CD4-positive, alpha-beta T cell treated with Interleukin-4 for 1 hour (primary cell): ENCODE measurements around the gene ATXN3.
"Not testable (repeated sequence)": the region's sequence is repeated elsewhere in the genome, so short reads cannot be mapped to it uniquely, and the experiment has no call there.

Source experiments
- DNase-seq, 2 donors: peaks; one replicate each; pipeline ENCODE4 v3.0.0-alpha.2; 2020 to 2022

Gene ATXN3

DNA sequence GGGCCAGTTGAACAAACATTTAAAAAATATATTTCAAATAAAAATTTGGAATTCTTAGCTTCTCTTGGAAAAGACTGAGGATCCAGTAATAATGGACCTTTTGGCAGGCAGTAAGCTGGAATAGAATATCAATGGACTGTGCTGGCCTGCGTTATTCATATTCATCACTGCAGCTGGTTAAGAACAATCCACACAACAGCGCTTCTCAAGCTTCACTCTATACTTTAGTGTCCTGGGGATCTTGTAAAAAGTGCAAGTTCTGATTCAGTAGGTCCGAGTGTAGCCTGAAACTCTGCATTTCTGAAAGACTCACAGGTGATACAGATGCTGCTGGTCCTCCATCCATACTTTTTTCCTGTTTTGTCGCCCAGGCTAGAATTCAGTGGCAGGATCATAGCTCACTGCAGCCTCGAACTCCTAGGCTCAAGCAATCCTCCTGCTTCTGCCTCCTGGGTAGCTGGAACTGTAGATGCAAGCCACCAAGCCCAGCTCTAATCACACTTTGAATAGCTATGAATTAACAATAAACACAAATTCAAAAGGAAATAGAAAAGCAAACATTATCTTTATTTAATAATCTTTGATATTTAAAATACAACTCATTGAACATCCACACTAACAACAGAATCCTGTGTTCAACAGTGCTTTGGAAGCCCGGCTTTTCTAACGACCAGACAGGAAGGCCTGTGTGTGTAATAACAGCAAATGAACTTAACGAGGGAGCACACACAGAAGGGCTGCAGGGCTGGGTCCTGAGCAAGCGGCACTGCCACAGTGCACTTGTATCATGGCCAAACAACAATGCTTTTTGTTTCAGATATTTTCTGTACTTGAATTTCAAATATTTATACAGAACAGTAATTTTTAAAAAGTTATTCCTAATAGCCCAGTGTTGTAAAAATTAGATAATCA is 48.1 kb downstream of the ATXN3 start:
- DNase-seq: no peak

GRCh38 chr14:92049781-92050180 is 56.6 kb downstream of the ATXN3 start:
- DNase-seq: no peak

DNA sequence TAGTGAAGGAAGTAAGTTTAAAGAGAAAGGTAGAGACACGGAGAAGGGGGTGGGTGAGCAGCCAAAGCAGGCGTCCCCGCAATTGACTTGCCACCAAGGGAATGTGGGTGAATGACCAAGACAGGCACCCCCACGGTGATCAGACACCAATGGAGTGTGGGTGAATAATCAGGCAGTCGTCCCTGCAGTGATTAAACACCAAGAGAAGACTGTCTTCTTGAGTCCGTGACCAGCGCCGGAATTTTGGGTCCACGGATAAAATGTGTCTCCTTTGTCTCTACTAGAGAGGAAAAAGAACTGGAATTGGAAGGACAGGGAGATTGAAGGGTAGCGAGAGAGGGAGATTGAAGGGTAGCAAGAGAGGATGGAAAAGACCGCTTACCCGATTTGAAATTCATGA is 57.2 kb downstream of the ATXN3 start:
- DNase-seq: not testable (repeated sequence)

DNA sequence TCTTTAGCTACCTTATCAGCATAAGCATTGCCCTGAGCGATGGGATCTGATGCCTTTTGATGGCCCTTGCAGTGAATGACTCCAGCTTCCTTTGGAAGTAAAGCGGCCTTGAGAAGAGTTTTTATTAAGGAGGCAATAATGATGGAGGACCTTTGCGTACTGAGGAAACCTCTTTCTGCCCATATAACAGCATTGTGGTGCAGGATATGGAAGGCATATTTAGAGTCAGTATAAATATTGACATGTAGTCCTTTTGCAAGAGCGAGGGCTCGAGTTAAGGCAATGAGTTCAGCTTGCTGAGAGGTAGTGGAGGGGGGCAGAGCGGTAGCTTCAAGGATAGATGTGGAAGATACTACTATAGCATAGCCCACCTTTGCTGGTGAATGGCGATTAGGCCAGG is 60.5 kb downstream of the ATXN3 start:
- DNase-seq: not testable (repeated sequence)

DNA sequence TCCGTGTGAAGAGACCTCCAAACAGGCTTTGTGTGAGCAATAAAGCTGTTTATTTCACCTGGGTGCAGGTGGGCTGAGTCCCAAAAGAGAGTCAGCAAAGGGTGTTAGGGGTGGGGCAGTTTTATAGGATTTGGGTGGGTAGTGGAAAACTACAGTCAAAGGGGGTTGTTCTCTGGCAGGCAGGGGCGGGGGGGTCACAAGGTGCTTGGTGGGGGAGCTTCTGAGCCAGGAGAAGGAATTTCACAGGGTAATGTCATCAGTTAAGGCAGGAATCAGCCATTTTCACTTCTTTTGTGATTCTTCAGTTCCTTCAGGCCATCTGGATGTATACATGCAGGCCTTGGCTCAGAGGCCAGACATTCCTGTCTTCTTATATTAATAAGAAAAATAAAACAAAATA is 64.6 kb downstream of the ATXN3 start:
- not testable (repeated sequence) for DNase-seq

DNA sequence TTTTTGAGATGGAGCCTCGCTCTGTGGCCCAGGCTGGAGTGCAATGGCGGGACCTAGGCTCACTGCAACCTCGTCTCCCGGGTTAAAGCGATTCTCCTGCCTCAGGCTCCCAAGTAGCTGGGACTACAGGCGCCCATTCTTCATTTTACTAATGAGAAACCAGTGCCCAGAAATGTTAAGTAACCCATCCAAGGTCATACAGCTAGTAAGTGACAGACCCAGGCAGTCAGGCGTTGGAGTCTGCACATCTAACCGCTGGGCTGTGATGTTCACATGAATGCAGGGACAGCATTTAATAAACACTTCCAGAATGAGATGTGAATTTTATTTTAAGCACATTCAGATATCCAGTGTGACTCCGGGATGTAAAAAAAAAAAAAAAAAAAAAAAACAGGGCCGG is 65.2 kb downstream of the ATXN3 start:
- no peak for DNase-seq

DNA sequence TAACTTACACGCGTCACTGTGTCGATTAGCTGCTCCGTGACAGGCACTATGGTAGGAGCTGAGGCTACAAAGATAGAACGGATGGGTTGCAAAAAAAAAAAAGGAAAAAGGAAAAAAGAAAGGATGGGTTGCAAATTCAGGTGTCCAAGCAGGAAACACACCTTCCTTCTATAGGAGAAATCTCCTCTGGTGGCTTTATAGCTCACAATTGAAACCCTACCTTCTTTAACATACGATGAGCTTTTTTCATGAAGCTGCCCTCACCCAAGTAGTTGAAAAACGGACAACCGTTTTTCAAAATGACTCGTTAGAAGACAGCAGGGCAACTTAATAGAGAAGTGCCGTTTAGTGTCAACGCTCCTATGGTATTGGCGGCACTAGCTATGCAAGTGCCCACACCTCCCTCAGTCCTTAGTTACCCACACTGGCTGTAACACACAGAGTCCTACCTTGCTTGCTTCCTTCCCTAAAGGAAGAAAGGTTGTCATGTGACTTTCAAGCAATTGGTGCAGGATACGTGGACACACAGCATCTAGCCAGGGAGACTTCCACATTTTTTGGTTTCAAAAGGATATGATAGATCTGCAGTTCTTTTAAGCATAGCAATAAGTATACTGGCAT is 65.8 kb downstream of the ATXN3 start:
- DNase-seq: peak in 1 of 2 donors; percentile 29

DNA sequence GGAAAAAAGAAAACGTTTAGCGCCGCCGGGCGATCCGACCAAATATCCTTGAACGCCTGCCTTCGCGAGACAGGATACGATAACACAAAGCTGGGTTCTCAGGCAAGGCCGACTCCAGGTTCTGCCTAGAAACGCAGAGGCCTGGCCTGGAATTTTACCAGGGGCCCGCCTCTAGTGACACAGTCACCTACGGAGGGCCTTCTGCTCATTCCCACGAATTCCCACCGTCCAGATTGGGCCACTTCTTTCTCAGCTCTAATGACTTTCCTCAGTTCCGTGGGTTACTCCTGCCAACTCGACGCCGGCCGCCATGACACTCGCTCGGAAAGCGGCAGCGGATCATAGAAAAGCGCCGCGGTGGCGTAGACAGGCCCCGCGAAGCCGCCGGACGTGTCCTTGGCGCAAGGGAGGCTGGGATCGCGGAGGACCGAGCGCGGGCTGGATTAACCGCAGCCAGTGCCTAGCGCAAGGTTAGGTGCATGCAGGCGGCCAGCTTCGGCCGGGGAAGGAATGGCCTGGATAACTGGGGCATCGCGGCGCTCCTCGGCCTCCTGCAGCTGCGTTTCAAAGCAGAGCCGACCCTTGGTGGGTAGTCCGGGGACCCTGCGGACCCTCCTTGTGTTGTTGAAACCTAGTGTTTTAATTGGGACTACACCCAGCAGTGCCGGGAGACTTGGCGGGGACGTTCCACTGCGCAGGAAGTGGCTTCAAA is 66.5 kb downstream of the ATXN3 start, which contains the start of gene TRIP11:
Gene TRIP11 (minus strand): TSS at position 341 of the 712 bp plus-strand sequence. CDS start 374 bp downstream, outside the sequence.
- DNase-seq: peak; percentile 93 to 94

DNA sequence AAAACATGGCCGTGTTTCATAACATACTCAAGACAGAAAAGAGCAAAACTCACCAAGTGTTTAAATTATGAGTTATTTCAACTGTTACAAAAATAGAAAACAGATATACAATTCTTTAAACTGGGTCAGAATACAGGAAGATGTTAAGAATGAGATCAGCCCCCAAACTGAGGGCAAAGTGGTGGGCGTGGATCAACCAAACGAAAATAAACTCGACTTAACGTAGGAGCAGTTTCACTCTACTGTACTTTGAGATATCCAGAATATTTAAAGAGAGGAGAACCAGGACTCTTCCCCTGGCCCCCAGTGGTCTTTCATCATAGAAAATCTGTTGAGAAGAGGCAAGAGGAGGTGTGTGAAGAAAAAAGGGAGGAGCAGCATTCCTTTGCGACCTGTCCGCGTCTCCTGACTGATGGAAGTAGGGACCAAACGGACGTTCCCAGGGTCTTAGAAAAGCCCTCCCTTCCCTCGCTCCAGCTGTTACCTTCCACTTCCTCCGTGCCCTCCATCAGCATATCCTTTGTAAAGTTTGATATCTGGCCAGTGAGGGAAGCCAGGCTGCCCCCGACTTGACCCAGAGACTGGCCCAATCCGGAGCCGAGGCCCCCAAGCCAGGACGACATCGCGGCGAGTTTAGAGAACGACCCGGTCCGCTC is 67.2 kb downstream of the ATXN3 start:
- peak in 1 of 2 donors; percentile 28 for DNase-seq

DNA sequence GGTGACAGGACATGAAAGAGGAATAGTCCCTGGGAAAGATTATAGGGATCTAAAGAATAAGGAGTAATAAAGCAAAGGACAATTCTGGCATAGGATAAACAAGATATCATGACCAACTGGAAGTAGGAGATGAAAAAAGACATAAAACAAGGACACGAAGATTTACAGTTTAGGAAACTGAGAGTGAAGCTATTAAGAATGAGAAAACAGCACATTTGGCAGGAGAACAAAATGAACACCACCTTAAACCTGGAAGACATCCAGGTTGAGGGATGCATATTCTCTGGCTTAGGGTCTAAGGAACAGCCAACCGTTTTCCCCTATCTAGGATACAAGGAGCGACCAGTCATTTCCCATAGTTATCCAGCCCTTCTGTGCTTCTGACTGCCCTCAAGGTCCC is 68.4 kb downstream of the ATXN3 start:
- DNase-seq: no peak

DNA sequence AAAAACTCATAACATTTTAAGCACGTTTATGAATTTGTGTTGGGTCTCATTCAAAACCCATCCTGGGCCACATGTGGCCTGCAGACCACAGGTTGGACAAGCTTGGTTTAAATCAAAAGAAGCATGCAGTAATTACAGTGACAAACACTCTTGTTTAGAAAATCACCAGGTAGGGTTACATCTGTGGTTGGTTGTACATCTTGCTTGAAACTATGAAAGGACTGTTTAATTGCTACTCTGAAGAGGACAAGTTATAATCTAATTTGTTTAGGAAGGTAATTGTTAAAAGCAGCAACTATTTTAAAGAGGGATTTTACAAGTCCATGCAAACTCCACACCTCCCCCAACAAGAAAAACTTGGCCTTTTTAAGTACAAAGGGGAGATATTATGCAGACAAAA is 70.5 kb downstream of the ATXN3 start:
- DNase-seq: no peak

DNA sequence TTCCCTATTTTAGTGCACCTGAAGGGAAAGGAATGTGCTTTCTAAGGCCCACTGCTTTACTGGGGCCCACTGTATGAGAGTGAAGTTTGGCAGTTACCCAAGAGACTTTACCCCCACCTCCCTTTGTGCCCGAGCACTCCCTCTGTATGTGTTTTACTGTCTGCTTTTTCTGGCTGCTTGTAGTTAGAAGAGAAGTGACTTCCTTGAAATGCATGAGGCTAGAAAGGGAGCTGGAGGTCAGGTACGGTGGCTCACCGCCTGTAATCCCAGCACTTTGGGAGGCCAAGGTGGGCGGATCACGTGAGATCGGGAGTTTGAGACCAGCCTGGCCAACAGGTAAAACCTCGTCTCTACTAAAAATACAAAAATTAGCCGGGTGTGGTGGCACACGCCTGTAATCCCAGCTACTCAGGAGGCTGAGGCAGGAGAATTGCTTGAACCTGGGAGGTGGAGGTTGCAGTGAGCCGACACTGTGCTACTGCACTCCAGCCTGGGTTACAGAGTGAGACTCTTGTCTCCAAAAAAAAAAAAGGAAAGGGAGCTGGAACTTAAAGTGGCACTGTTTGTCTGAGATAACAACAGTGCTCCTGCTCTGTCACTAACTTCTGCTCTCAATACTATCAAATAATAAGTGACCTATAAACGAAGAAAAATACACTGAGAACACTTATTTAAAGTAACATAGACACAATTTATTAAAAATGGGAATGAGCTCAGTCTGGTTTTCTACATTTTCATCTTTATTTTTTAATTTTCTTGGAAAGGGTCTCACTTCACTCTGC is 72.3 kb downstream of the ATXN3 start:
- DNase-seq: no peak

- no peak for DNase-seq
Measured at GRCh38 chr14:92033433-92033832, 72.9 kb downstream of the ATXN3 start.

DNA sequence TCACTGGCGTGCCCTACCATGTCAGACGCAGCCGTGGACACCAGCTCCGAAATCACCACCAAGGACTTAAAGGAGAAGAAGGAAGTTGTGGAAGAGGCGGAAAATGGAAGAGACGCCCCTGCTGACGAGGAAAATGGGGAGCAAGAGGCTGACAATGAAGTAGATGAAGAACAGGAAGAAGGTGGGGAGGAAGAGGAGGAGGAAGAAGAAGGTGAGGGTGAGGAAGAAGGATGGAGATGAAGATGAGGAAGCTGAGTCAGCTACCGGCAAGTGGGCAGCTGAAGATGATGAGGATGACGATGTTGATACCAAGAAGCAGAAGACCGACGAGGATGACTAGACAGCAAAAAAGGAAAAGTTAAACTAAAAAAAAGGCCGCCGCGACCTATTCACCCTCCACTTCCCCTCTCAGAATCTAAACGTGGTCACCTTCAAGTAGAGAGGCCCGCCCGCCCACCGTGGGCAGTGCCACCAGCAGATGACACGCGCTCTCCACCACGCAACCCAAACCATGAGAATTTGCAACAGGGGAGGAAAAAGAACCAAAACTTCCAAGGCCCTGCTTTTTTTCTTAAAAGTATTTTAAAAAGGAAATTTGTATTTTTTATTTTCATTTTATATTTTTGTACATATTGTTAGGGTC is 79.7 kb downstream of the ATXN3 start:
- DNase-seq: no peak

- no peak for DNase-seq
Measured at GRCh38 chr14:92022036-92022435, 84.3 kb downstream of the ATXN3 start.

GRCh38 chr14:92021523-92021922 is 84.9 kb downstream of the ATXN3 start:
- no peak for DNase-seq

GRCh38 chr14:92014040-92014439 is 92.3 kb downstream of the ATXN3 start:
- no peak for DNase-seq

DNA sequence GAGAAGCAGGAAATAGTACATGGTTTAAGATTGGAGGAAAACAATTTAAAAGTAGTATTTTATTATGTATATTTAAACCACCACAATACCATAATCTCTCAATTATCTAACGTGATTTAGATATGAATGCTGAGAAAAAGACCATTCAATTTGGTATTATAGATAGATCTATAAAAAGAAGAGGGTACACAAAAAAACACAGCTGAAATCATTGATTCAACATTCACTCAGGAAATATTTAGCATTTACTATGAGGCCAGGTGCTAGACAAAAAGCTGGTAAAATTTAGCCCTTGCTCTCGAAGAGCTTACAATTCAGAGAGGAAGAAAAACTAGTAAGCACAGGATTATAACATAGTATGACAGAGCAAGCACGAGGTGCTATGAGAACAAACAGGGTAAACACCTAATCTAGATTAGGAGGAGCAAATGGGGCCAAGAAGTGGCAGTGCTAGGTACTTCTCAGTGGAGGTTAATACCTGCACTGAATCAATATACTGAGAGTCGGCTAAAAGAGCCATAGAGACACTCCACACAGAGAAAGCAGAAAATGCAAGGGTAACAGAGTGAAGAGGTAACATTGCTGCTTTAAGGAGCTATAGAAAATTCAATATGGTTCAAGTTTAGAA is 94.1 kb downstream of the ATXN3 start:
- DNase-seq: no peak

- no peak for DNase-seq
Measured at GRCh38 chr14:92010644-92011043, 95.7 kb downstream of the ATXN3 start.

DNA sequence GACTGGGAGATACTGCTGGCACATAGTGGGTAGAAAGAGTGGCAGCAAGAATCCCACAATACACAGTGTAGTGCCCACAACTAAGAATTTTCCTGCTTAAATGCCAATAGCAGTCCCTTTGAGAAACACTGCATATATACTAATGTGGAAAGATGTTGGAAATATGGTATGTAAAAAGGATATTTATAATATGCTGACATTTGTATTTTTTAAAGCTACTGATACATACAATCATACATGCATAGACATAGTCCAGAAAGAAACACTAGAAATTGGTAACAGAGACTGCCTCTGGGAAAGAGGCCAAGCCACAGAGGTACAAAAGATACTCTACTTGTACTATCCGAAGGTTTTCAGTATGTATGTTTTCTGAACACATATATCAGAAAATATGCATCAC is 96.8 kb downstream of the ATXN3 start:
- no peak for DNase-seq
